C4-2B (cell line): ENCODE measurements around the gene CCDC188.

Source experiments
- H3K27ac ChIP-seq: fragments of 450-650 bp; 2 replicates; pipeline ENCODE4 v1.5.1; 2017
- ZFX ChIP-seq: fragments of 450-650 bp; IDR thresholded peaks from 2 replicates; pipeline ENCODE4 v1.6.1; 2017
- TF ChIP-seq, protein P1 (sequence below): fragments of 450-650 bp; conservative IDR thresholded peaks from 2 replicates; pipeline ENCODE4 v1.5.1; 2017; ENCODE audit warnings: mild to moderate bottlenecking

CCDC188 gene

DNA sequence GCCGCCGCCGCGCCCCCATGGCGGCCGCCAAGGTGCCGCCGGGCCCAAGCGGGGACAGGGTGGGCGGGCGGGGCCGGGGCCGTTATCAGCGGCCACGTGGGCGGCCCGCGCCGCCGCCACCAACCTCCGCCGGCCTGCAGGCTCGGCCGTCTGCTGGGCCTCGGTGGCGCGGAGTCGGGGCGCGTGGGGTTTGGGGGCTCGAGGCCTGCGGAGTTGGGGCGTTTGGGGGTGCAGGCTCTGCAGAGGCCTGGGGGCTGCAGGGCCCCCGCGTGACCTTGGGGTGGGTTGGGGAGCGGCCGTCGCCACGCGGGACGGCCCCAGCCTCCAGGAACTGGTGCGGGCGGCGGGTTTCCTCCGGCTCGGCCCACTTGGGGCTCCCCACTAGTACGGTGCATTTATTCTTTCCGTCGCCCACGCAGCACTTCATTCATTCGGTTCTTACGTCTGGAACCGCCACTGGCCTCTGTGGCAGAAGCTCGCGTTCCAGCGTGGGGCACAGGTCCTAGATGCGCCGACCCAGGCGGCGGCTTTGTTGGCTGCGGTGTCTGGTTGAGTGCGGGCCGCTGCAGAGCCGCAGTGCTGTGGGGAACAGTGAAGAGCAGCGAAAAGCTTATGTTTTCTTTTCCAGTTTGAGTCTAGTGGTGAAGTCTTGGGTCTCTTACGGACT lies 33.1 kb downstream of the CCDC188 start:
- H3K27ac ChIP-seq: peak overlapping the region; percentile 94
- peak; percentile 94 for TF ChIP-seq ZFX
- TF ChIP-seq, protein P1, sequence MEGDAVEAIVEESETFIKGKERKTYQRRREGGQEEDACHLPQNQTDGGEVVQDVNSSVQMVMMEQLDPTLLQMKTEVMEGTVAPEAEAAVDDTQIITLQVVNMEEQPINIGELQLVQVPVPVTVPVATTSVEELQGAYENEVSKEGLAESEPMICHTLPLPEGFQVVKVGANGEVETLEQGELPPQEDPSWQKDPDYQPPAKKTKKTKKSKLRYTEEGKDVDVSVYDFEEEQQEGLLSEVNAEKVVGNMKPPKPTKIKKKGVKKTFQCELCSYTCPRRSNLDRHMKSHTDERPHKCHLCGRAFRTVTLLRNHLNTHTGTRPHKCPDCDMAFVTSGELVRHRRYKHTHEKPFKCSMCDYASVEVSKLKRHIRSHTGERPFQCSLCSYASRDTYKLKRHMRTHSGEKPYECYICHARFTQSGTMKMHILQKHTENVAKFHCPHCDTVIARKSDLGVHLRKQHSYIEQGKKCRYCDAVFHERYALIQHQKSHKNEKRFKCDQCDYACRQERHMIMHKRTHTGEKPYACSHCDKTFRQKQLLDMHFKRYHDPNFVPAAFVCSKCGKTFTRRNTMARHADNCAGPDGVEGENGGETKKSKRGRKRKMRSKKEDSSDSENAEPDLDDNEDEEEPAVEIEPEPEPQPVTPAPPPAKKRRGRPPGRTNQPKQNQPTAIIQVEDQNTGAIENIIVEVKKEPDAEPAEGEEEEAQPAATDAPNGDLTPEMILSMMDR: no peak

DNA sequence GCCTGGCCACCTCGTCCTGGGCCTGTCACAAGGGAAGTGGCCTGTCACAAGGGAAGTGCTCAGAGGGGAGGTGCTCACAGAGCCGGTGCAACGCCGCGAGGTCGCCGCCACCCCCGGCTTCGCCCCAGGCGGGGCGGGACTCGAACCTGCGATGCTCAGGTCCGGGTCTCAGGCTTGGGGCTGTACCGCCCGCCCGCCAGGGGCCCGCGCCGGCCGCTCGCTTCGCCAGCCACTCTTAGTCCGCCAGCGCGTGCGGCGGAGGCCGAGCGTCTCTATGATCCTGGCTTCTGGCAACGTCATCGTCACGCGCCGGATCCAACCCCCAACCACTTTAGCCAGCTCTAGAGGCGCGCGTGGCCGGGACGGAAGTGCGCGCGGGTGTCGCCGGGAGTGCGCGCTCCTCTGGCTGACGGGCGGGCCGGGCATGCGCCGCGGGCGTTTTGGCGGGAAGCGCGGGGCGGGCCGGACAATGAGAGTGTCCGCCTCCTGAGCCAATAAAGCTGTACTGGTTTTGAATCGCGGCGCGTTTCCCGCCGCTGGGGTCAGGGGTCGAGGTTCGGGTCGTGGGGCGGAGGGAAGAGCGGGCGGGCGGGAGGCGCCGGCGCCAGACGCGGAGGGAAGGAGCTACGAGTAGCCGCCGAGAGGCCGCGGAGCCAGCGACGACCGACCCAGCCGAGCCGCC lies 33.8 kb downstream of the CCDC188 start, which contains the start of gene TRMT2A:
Gene TRMT2A, minus strand, starts transcription at position 276 of the 682 bp plus-strand sequence. CDS start 320 bp downstream, outside the sequence.
- no peak for TF ChIP-seq ZFX
- TF ChIP-seq, protein P1: no peak; the same call in 1 of the 2 replicates
- H3K27ac ChIP-seq: peak within 1 kb of the TSS; percentile 94

DNA sequence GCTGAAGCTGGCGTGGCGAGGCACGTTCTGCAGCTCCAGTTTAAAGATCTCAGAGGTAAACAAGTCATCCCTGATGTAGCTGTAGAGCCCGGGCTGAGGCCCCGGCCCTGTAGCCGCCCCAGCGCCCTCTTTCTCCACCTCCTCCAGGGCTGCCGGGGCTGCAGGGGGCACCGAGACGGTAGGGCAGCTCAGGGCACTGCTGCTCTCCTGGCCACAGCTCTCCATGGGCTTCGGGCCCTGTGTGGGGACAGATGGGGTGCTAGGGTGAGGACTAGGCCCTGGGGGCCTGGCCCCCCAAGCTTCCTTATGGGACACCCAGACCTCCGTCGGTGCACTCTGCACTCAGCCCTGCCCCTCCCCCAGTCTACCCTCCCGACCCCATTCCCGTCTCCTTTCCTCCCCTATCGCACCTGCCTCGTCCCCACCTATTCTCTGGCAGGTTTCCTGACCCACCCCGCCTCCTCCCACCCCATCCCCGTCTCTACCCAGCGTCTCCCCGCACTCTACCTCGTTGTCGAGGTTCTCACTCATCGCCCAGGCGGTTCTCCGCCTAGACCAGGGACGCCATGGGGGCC lies 34.4 kb downstream of the CCDC188 start:
- peak overlapping the region; percentile 94 for H3K27ac ChIP-seq

DNA sequence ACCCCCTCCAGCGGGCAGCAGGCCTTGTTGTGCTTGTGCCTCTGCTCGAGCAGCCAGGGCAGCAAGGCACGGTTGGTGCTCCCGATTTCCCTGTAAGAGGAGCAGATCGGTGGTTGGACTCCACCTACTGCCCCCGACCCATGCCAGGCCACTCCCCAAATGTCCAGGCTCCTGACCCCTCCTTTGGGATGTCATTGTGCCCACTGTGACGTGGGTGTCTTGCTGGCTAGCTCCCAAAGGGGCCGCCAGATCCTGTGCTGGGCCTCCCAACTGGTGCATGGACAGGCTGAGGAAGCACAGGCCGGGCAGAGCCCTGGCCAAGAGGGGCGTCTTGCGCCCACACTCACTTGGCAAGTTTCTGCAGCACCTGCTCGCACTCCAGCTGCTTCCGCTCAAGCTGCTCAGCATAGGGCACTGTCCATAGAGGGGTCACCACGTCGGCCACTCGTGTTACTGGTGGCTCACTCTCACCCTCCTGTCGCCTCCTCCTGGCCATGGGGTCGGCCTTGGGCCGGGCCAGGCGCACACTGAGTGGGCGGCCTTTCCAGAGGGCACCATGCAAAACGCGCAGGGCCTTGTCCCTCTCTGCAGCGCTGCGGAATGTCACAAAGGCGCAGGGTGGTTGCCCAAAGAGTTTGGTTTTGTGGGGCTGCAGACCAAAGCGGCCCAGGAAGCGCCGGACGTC lies 35.0 kb downstream of the CCDC188 start, which contains the start of gene RANBP1:
Gene RANBP1, plus strand, starts transcription at position 414 of the 685 bp plus-strand sequence. Its CDS starts 81 bp downstream, at position 495.
- H3K27ac ChIP-seq: peak within 1 kb of the TSS; percentile 94
- no peak for TF ChIP-seq ZFX

More for the DNA sequence above, 34.4 kb downstream of the CCDC188 start:
- no peak for TF ChIP-seq ZFX
- TF ChIP-seq, protein P1: no peak

DNA sequence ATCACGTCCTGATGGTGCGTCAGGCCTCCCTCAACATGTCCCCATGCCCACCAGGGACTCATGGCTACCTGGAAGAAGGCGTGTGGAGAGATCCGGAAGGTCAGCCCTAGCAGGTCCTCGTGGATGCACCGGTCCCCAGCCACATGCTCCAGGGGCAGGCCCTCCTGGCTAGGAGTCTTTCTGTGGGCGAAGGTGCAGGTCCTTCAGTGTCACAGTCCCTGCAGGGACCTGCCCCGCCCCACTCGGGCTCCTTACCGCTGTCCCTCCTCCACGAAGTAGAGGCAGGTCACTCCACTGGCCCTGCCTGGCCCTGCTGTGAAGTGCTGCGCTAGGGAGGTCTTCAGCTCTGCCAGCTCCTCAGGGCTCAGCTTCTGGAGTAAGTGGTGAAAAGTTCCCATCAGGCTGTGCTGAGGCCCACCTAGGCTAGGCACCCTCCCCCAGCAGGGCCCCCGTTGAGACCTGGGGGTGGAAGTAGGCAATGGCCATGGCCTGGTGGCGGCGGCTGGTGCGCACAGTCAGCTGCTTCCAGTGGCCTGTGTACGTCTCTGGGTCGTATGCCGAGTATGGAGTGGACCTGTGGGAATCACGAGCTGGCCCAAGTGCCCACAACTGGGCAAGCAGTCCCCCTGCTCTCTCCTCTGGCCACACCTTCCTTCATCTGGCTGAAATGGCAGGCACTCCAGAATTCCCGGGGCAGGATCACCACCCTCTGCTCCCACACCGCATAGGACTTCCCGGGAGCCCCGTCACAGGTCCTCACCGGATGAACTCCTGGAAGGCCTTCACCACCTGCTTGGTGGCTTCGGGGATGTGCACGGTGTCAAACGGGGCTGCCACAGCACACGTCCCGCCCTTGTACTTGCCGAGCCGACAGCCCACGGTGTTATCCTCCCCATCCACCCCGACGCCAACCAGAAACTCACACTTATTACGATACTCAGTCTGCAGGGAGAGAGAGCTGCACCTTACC lies 36.1 kb downstream of the CCDC188 start:
- H3K27ac ChIP-seq: no peak overlapping the region; the same call in 1 of the 2 replicates

DNA sequence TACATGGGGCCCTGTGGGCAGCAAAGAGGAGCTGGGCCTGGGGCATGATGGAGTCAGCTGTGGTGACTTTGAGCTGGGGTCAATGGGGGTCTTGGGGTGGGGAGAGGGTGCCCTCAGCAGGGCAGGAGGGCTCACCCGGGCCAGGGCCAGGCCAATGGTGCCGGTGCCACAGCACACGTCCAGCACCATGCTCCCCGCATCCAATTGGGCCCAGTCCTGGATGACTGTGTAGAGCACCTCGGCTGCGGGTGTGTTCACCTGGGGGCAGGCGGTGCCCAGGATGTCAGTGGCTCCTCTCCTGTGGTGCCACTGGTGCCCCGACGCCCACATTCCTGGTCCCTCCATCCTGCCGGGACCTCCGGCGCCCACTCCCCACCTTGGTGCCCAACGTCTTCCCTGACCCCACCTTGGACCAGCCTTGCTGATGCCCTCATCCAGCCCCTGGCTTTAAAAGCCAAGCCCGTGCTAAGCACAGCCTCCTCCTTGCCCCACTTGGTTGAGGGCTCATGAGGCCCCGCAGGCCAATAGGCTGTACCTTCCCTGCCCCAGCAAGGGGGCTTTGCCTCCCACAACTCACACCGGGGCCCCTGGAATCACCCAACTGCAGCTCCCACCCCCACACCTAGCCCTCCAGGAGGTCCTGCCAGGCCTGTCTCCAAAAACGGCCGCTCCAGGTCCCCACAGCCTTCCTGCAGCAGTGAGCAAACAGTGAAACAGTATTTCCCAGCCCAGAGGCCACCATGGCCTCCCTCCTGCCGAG lies 37.1 kb downstream of the CCDC188 start:
- TF ChIP-seq, protein P1: no peak
- TF ChIP-seq ZFX: no peak
- no peak overlapping the region for H3K27ac ChIP-seq

More for the DNA sequence above, 36.1 kb downstream of the CCDC188 start:
- TF ChIP-seq, protein P1: no peak
- TF ChIP-seq ZFX: no peak
